ENCODE measurements around the gene STOM. TPM values are rescaled to one million over a fixed set of nuclear protein-coding genes. Genes with fewer than 3 reads are reported as not detected.

Gene STOM
- total and polyA plus RNA-seq, 5 experiments from 2014 or later: 16.0 to 193 (median 18.7) TPM

DNA sequence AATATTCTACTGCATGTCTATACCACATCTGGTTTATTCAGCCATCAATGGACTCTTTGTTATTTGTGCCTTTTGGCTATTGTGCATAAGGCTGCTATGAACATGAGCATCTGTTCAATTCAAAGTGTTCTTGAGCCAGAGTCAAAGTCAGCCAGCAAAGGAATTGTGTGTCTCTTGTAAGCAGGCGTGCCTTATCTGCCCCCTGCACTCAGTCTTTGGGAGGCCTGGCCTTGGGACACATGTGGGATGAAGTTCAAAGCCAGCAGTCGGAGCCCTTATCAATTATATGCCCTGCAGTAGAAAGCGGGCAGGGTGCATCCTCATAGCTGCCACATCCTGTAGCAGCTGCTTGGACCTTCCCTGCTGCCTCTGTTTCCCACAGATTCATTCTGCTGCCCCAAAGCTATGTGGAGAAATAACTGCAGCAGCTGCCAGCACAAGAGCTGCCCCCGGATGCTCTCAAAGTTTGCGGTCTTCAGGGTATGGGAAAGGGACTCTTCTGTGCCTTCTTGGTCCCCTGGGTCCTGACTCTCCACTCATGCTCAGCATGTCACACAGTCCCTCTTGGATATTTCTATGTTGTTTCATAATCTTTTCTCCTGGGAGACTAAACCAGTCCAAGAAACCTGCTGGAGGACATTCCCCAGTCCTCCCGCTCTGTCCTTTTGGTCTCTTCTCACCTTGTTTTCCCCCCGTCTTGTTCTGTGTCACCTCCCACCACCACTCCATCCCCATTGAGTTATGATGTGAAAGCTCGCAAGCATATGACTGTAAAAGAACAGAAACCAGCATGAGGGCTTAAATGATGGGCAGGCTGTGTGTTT lies 35.9 kb downstream of the STOM start:
- POLR2A ChIA-PET: no interaction called here
- ATAC-seq: no peak
- Mint-ChIP-seq H3K4me1 (peaks cover 0 to 8% (median 0%) of the 10 kb centered on the region in 4 donors), H3K4me3 (no peak overlapping the region), H3K27me3 (no peaks in the 10 kb centered on the region), H3K36me3 (peaks cover 0 to 18% (median 12%) of the 10 kb centered on the region in 3 donors), H3K9me3 (no peaks in the 10 kb centered on the region), H3K27ac (no peak overlapping the region)
- DNase-seq: no peak

DNA sequence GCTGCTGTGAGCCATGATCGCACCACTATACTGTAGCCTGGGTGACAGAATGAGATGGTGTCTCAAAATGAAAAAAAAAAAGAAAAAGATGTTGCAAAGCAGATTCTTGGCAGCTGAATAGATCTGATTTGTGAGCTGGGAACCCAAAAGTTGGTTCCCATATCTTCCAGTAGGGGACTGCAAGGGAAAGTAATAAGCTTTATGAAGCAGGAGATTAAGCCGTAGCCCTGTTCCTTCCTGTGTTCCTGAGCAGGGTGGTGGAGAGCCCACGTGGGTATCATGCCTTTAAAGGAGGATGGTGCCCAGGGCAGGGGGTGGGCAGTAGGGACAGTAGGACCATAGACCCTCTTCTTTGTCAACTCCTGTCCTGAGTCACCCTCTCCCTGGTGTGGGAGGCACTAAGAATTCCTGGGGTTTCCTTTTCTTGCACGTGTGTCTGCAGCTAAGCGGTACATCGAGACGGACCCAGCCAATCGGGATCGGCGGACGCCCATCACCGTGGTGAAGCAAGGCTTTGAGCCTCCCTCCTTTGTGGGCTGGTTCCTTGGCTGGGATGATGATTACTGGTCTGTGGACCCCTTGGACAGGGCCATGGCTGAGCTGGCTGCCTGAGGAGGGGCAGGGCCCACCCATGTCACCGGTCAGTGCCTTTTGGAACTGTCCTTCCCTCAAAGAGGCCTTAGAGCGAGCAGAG lies 37.9 kb downstream of the STOM start:
- Mint-ChIP-seq H3K4me1 (peaks cover 0 to 7% (median 0%) of the 10 kb centered on the region in 4 donors), H3K27ac (no peak overlapping the region), H3K36me3 (peaks cover 0 to 6% (median 5%) of the 10 kb centered on the region in 3 donors), H3K27me3 (no peaks in the 10 kb centered on the region), H3K9me3 (no peaks in the 10 kb centered on the region), H3K4me3 (no peak overlapping the region)
- ATAC-seq (no peak), DNase-seq (no peak)
- POLR2A ChIA-PET: interaction anchor here (0.6 kb wide), 1 partner anchor 61 kb away, joined by 4 read pairs; no protein-coding TSS in a partner anchor

DNA sequence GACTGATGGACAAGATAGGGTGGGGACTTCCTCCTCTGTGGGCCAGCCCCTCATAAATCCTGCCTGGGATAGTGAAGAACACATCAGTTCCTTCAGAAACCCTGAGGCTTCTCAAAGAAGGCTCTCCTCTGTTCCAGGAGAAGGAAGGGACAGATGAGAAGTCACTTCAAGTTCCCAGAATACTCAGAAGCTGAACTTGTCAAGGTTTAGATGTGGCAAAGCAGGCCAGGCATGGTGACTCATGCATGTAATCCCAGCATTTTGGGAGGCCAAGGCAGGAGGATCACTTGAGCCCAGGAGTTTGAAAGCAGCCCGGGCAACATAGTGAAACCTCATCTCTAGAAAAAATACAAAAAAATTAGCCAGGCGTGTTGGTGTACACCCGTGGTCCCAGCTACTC lies 38.5 kb downstream of the STOM start:
- ATAC-seq (no peak), DNase-seq (no peak)
- POLR2A ChIA-PET: no interaction called here
- Mint-ChIP-seq H3K27ac (no peak overlapping the region), H3K4me3 (no peak overlapping the region), H3K4me1 (peaks cover 0 to 2% (median 0%) of the 10 kb centered on the region in 4 donors), H3K9me3 (no peaks in the 10 kb centered on the region), H3K27me3 (no peaks in the 10 kb centered on the region), H3K36me3 (peaks cover 0 to 5% (median 3%) of the 10 kb centered on the region in 3 donors)

DNA sequence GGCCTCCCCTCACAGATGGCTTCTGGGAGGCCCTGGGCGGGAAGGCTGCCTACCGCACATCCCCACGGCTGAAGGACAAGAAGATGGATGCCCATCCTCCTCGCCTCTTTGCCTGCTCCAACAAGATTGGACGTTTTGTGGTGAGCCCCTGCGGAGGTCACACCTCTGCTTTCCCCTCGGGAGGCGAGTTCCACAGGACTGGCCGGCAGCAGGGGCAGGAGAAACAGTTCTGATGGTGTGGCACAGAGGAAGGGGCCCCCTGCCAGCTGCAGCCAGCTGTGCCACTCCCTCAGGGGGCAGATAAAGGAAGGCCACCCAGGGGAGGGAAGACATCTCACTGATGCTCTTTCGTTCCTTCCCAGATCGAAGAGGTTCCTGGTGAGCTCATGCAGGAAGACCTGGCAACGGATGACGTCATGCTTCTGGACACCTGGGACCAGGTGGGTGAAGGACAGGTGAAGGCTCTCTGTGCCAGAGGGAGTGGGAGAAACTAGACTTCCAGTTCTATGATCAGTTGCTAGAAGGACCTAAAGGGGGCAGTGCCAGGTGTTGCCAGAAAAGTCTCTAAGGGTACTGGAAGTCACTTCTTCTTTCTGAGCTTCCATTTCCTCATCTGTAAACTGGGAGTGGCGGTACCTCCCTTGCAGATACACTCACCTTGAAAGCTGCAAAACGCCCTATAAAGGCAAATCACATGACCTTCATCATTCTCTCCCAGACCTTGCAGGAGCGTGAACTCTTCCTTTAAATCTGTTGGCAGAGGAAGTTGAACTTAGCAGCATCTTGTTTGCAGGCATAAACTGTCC lies 41.0 kb downstream of the STOM start:
- H3K4me3 Mint-ChIP-seq: no peak overlapping the region
- H3K27ac Mint-ChIP-seq: peak overlapping the region in 1 of 10 donors; percentile 25
- DNase-seq (no peak), ATAC-seq (no peak)
- H3K27me3 Mint-ChIP-seq: no peaks in the 10 kb centered on the region
- H3K36me3 Mint-ChIP-seq: peaks cover 2 to 5% (median 3%) of the 10 kb centered on the region in 3 donors
- no peaks in the 10 kb centered on the region for H3K9me3 Mint-ChIP-seq
- POLR2A ChIA-PET: no interaction called here
- H3K4me1 Mint-ChIP-seq: peaks cover 0 to 5% (median 0%) of the 10 kb centered on the region in 4 donors

DNA sequence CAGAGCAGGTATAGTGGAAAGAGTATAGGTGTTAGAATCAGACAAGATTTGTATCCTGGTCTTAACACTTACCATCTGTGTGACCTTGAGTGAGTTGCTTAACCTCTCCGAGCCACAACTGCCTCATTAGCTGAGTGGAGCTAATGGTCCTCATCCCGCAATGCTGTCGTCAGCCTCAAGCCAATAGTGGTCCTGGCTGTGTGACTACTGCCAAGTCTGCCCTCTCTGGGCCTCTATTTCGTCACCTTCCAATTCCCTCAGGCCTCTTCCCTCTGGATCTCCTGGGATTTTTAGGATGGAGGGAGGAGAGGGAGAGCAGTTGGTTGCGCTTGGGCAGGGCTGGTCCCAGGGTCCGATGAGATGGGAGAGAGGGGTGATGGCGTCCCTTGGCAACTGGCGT lies 41.6 kb downstream of the STOM start:
- Mint-ChIP-seq H3K27me3 (no peaks in the 10 kb centered on the region), H3K4me1 (peaks cover 0 to 5% (median 0%) of the 10 kb centered on the region in 4 donors), H3K27ac (no peak overlapping the region), H3K36me3 (peaks cover 2 to 5% (median 3%) of the 10 kb centered on the region in 3 donors), H3K9me3 (no peaks in the 10 kb centered on the region), H3K4me3 (no peak overlapping the region)
- DNase-seq (no peak), ATAC-seq (no peak)
- POLR2A ChIA-PET: no interaction called here

DNA sequence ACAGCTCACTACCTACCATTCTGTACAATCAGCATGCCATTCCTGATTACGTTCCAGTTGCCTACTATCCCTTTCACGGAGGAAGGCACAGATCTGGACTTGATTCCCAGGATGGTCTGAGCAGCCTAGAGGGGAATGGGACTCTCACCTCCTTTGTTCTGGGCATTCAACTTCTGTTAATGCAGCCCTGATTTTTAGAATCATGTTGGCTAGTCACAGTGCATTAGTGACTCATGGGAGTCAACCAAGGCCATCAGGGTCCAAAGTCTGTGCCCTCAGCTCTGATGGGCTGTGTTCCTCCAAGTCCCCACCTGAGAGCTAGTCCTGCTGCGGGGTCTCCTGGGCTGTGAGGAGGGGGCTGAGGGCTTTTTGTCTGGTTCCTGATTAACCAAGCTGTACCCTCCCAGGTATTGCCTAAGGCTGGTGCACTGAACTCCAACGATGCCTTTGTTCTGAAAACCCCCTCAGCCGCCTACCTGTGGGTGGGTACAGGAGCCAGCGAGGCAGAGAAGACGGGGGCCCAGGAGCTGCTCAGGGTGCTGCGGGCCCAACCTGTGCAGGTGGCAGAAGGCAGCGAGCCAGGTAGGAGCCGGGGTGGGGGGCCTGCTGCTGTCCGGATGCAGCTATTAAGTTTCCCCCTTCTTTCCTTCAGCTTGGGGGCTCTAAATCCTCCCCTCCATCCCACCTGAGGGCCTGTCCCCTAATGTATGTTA lies 43.0 kb downstream of the STOM start:
- DNase-seq: no peak
- no peak for ATAC-seq
- Mint-ChIP-seq H3K27ac (no peak overlapping the region), H3K36me3 (peaks cover 0 to 5% (median 3%) of the 10 kb centered on the region in 3 donors), H3K27me3 (no peaks in the 10 kb centered on the region), H3K9me3 (no peaks in the 10 kb centered on the region), H3K4me3 (no peak overlapping the region), H3K4me1 (peaks cover 1 to 13% (median 5%) of the 10 kb centered on the region in 4 donors)
- POLR2A ChIA-PET: interaction anchor here (0.8 kb wide), 1 partner anchor 42 kb away, joined by 3 read pairs; no protein-coding TSS in a partner anchor

DNA sequence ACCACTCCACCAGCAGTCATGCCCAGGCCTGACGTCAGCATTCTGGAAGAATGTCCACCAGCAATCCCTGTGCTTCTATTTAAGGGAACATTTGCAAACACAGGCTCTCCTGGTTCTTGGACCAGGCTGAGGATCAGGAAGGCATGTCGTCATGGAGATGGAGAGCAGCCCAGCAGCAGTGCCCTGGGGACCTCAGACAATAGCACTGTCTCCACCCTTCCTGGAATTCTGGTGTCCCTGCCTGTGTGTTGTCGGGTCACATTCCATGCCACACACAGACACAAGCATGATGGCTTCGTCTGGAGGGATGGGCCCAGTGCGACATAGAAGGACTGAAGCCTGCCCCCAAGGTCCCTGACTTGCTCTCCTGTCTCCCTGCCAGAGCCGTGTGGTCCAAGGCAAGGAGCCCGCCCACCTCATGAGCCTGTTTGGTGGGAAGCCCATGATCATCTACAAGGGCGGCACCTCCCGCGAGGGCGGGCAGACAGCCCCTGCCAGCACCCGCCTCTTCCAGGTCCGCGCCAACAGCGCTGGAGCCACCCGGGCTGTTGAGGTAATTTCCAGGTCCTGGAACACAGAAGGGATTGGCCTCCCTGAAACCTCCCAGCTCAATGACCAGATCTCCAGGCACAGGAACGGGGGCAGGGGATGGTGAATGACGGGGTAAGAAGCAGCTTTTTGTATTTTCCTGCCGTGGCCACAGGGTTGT lies 43.8 kb downstream of the STOM start:
- H3K4me3 Mint-ChIP-seq: no peak overlapping the region
- POLR2A ChIA-PET: no interaction called here
- peaks cover 0 to 5% (median 3%) of the 10 kb centered on the region in 3 donors for H3K36me3 Mint-ChIP-seq
- ATAC-seq (no peak), DNase-seq (no peak)
- H3K27me3 Mint-ChIP-seq: no peaks in the 10 kb centered on the region
- no peak overlapping the region for H3K27ac Mint-ChIP-seq
- peaks cover 1 to 15% (median 8%) of the 10 kb centered on the region in 4 donors for H3K4me1 Mint-ChIP-seq
- H3K9me3 Mint-ChIP-seq: no peaks in the 10 kb centered on the region

DNA sequence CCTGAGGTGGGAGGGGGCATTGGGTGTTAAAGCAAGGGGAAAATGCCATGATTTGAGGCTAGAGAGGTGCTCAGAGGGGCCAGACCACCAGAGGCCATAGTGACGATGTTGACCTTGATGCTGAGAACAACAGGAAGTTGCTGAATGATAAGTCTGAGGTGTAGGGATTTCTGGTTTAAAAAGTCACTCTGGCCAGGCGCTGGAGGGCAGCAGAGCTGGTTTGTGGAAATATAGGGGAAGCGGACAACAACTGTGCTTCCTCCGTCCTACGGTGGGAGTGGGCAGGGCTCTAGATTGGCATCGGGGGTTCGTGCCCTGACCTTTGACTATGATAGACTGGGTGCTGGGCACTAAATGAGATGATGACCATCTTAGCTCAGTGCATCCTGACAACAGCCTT lies 44.7 kb downstream of the STOM start:
- Mint-ChIP-seq H3K27ac (peak overlapping the region in 1 of 10 donors; percentile 31), H3K4me3 (no peak overlapping the region), H3K36me3 (peaks cover 0 to 5% (median 3%) of the 10 kb centered on the region in 3 donors), H3K4me1 (peaks cover 1 to 23% (median 13%) of the 10 kb centered on the region in 4 donors), H3K27me3 (no peaks in the 10 kb centered on the region), H3K9me3 (no peaks in the 10 kb centered on the region)
- DNase-seq: no peak
- ATAC-seq: no peak
- POLR2A ChIA-PET: no interaction called here

DNA sequence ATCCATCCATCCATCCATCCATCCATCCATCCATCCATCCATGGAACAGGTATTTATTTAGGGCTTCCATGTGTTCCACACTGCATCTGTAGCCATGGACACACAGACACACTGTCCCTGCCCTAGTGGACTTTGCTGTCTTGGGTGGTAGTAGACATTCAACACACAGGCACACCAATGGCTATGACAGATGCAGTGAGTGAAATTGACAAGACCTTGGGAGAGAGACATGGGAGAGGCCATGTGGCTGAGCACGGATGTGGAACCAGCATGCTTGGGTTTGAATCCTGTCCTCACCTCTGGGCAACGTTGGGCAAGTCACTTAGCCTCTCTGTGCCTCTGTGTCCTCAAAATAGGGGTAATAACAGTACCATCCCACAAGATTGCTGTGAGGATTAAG lies 45.3 kb downstream of the STOM start:
- DNase-seq: no peak
- H3K4me1 Mint-ChIP-seq: peaks cover 3 to 27% (median 15%) of the 10 kb centered on the region in 4 donors
- no peak for ATAC-seq
- peaks cover 0 to 4% (median 3%) of the 10 kb centered on the region in 3 donors for H3K36me3 Mint-ChIP-seq
- H3K27me3 Mint-ChIP-seq: no peaks in the 10 kb centered on the region
- peak overlapping the region in 2 of 10 donors; percentile 5 to 31 for H3K27ac Mint-ChIP-seq
- POLR2A ChIA-PET: no interaction called here
- H3K9me3 Mint-ChIP-seq: no peaks in the 10 kb centered on the region
- H3K4me3 Mint-ChIP-seq: no peak overlapping the region

DNA sequence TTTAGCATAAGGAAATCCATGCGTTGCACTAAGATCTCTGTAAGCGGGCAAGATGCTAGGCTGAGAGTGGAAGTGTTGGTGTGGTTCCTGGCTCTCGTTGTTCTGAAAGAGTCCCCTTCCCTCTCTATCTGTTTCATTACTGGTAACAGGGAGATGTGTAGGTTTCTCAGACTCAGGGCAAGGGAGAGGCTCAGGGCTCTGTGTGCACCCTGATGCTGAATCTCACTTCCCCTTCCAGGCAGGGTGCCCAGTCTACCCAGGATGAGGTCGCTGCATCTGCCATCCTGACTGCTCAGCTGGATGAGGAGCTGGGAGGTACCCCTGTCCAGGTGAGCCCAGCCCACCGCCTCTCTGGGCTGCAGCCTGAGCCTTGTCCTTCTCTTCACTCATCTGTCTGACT lies 45.7 kb downstream of the STOM start:
- H3K27me3 Mint-ChIP-seq: no peaks in the 10 kb centered on the region
- H3K4me1 Mint-ChIP-seq: peaks cover 3 to 27% (median 15%) of the 10 kb centered on the region in 4 donors
- ATAC-seq: no peak
- no peak for DNase-seq
- POLR2A ChIA-PET: no interaction called here
- H3K27ac Mint-ChIP-seq: no peak overlapping the region
- no peaks in the 10 kb centered on the region for H3K9me3 Mint-ChIP-seq
- H3K36me3 Mint-ChIP-seq: peaks cover 0 to 3% (median under 1%) of the 10 kb centered on the region in 3 donors
- H3K4me3 Mint-ChIP-seq: no peak overlapping the region

DNA sequence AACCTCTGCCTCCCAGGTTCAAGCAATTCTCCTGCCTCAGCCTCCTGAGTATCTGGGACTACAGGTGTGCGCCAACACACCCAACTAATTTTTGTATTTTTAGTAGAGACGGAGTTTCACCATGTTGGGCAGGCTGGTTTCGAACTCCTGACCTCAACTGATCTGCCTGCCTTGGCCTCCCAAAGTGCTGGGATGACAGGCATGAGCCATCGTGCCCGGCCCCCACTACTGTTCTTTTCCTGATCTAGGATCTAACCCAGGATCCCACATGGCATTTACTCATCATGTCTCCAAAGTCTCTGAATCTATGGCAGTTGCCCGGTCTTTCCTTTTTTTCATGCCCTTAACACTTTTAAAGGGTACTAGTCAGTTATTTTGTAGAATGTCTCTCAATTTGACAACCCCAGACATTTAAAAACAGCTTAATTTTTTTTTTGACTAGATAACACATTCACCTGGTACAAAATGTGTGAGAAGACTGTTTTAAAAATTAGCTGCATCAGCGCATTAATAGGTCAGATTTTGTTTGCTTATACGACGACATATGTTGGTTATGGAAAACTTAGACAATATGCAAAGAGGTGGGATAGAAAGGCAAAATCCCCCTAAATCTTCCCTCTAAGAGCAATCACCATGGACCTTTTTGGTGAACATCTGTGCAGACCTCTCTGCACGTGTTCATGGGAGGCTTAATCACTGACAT lies 46.5 kb downstream of the STOM start:
- DNase-seq (no peak), ATAC-seq (no peak)
- Mint-ChIP-seq H3K27ac (no peak overlapping the region), H3K9me3 (no peaks in the 10 kb centered on the region), H3K36me3 (peaks cover 0 to 3% (median 2%) of the 10 kb centered on the region in 3 donors), H3K27me3 (no peaks in the 10 kb centered on the region), H3K4me3 (no peak overlapping the region), H3K4me1 (peaks cover 5 to 27% (median 15%) of the 10 kb centered on the region in 4 donors)
- POLR2A ChIA-PET: no interaction called here
